ENCODE results near the gene HTT. TPM values are rescaled to one million over a fixed set of nuclear protein-coding genes. Genes with fewer than 3 reads are reported as not detected.

Gene HTT
- total and polyA plus RNA-seq, 2 of the 13 experiments (the other 11 are each of a cell fraction or from before 2014, with no cell fraction given): 17.5 to 19.5 TPM

DNA sequence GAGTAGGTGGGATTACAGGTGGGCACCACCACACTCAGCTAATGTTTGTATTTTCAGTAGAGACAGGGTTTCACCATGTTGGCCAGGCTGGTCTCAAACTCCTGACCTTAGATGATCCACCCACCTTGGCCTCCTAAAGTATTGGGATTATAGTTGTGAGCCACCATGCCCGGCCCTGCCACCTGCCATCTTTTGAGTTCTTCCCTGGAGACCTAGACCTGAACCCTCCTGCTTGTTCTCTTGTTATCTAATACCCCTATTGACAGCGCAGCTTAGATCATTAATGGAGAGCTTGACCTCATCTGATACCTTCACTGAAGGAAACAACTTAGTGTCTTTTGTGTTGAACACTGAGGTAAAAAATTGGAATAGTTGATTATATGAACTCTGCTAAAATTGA lies 53.6 kb downstream of the HTT start:
- no peaks in the 10 kb centered on the region for H3K9me3 ChIP-seq (ENCODE audit: low read length)
- CTCF ChIA-PET (ENCODE audit: low intra/inter-chr PET ratio, low total read pairs): no interaction called here
- H3K79me2 ChIP-seq (ENCODE audit: insufficient read depth, low read length): no peaks in the 10 kb centered on the region
- no peak overlapping the region for H3K4me2 ChIP-seq (ENCODE audit: low read depth, low read length)
- no peak overlapping the region for H2AFZ ChIP-seq (ENCODE audit: low read length)
- BruUV-seq (replicated peaks): no TSS peak
- H4K20me1 ChIP-seq (ENCODE audit: insufficient read depth, low read length): no peaks in the 10 kb centered on the region
- DNase-seq (ENCODE audit: low spot score) (no peak), FAIRE-seq (no peak), ATAC-seq (no peak)
- intact Hi-C loops (cut with micrococcal nuclease; ENCODE audit: unreplicated experiment): no loop called here
- in situ Hi-C loops (cut with HindIII; ENCODE audit: extremely low pct_ligation_motif_present, low pct_unique_long_range_greater_than_20kb): no loop called here
- no peaks in the 10 kb centered on the region for H3K4me1 ChIP-seq (ENCODE audit: insufficient read depth, low read length)
- H3K36me3 ChIP-seq (replicated peaks in 1 of 2; ENCODE audit: control insufficient read depth in 1 of 2, insufficient read depth in 2 of 2, low read length in 2 of 2): peaks cover 28 to 75% of the 10 kb centered on the region in 2 experiments; a peak in 4 of 5 replicates
- TF ChIP-seq SUZ12 (IDR thresholded peaks at IDR 0.05; ENCODE audit: low read depth, low read length) (no peak), ZMYM2 (CRISPR knock-in tag; IDR thresholded peaks at IDR 0.05) (no peak), ARNT (IDR thresholded peaks at IDR 0.05) (no peak)
- TF ChIP-seq, protein P1, sequence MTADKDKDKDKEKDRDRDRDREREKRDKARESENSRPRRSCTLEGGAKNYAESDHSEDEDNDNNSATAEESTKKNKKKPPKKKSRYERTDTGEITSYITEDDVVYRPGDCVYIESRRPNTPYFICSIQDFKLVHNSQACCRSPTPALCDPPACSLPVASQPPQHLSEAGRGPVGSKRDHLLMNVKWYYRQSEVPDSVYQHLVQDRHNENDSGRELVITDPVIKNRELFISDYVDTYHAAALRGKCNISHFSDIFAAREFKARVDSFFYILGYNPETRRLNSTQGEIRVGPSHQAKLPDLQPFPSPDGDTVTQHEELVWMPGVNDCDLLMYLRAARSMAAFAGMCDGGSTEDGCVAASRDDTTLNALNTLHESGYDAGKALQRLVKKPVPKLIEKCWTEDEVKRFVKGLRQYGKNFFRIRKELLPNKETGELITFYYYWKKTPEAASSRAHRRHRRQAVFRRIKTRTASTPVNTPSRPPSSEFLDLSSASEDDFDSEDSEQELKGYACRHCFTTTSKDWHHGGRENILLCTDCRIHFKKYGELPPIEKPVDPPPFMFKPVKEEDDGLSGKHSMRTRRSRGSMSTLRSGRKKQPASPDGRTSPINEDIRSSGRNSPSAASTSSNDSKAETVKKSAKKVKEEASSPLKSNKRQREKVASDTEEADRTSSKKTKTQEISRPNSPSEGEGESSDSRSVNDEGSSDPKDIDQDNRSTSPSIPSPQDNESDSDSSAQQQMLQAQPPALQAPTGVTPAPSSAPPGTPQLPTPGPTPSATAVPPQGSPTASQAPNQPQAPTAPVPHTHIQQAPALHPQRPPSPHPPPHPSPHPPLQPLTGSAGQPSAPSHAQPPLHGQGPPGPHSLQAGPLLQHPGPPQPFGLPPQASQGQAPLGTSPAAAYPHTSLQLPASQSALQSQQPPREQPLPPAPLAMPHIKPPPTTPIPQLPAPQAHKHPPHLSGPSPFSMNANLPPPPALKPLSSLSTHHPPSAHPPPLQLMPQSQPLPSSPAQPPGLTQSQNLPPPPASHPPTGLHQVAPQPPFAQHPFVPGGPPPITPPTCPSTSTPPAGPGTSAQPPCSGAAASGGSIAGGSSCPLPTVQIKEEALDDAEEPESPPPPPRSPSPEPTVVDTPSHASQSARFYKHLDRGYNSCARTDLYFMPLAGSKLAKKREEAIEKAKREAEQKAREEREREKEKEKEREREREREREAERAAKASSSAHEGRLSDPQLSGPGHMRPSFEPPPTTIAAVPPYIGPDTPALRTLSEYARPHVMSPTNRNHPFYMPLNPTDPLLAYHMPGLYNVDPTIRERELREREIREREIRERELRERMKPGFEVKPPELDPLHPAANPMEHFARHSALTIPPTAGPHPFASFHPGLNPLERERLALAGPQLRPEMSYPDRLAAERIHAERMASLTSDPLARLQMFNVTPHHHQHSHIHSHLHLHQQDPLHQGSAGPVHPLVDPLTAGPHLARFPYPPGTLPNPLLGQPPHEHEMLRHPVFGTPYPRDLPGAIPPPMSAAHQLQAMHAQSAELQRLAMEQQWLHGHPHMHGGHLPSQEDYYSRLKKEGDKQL (CRISPR knock-in tag; IDR thresholded peaks at IDR 0.05; ENCODE audit: low read depth): no peak
- TF ChIP-seq, protein P2, sequence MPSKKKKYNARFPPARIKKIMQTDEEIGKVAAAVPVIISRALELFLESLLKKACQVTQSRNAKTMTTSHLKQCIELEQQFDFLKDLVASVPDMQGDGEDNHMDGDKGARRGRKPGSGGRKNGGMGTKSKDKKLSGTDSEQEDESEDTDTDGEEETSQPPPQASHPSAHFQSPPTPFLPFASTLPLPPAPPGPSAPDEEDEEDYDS (CRISPR knock-in tag; IDR thresholded peaks at IDR 0.05): no peak
- POLR2A ChIA-PET: no interaction called here
- no peak overlapping the region for H3K4me3 ChIP-seq (replicated peaks in 1 of 3; ENCODE audit: insufficient read depth in 1 of 3, low read depth in 2 of 3, low read length in 3 of 3)
- no peak overlapping the region for H3K27ac ChIP-seq (ENCODE audit: extremely low read length, insufficient read depth, low read length)
- H3K27me3 ChIP-seq (ENCODE audit: control insufficient read depth in 1 of 2, insufficient read depth in 2 of 2, low read length in 2 of 2): no peaks in the 10 kb centered on the region
- WGBS (ENCODE audit: low lambda C conversion rate): 100% methylated on average over 2 of the region's 2 CpGs
- no peak overlapping the region for H3K9ac ChIP-seq (ENCODE audit: insufficient read depth, low read depth, low read length)

All from HepG2 (cell line).